Endothelial cell of umbilical vein (primary cell): Measurements from ENCODE around the gene EEF1AKMT3. TPM values are rescaled to one million over a fixed set of nuclear protein-coding genes. Genes with fewer than 3 reads are reported as not detected.

Experiments
- BruUV-seq: library from RNA; stranded (reverse); fragments of 400-500 nt; replicated peaks from 2 replicates; lab custom pipeline; 2021; lab: Mats Ljungman, UMichigan
- CTCF ChIA-PET: fragments of 300-600, 350-600 bp; sonication (Branson Sonifier 250); formaldehyde crosslinking; loops from one replicate; lab custom pipeline; 2021; ENCODE audit warnings: antibody characterized with exemption, inconsistent platforms; lab: Charles Lee
- POLR2A ChIA-PET: fragments of 300-600, 350-600 bp; sonication (Branson Sonifier 250); formaldehyde crosslinking; loops from one replicate; lab custom pipeline; 2021; ENCODE audit warnings: antibody characterized with exemption, inconsistent platforms; lab: Charles Lee
- DNase-seq: peaks from one replicate; pipeline ENCODE4 v3.0.0-alpha.2; 2011; ENCODE audit warnings: low read depth, low spot score
- FAIRE-seq: peaks from 2 replicates; lab custom pipeline; 2011; peaks lifted over from hg19 to GRCh38; lab: Jason Lieb, UNC
- H2AFZ ChIP-seq: 2 replicates; pipeline ENCODE4 v1.6.0; 2012; ENCODE audit warnings: low read depth, low read length, control low read depth, inconsistent platforms
- H3K27ac ChIP-seq: 2 replicates; pipeline ENCODE4 v1.5.1; 2011; ENCODE audit warnings: low read depth, mild to moderate bottlenecking, control low read depth, low read length, moderate library complexity; ENCODE audit not compliant: insufficient read depth
- H3K27me3 ChIP-seq, 2 experiments: 2 replicates each; pipeline versions ENCODE4 v1.6.0 to v1.6.1; 2011; ENCODE audit warnings: low read length in 2 of 2, mixed read lengths in 1 of 2; ENCODE audit not compliant: control insufficient read depth in 2 of 2, insufficient read depth in 2 of 2
- H3K36me3 ChIP-seq, 2 experiments: 2 replicates in 1 of 2; 3 replicates in 1 of 2; pipeline ENCODE4 v1.5.1; 2011; ENCODE audit warnings: low read length in 2 of 2, mild to moderate bottlenecking in 1 of 2, moderate library complexity in 1 of 2; ENCODE audit not compliant: control insufficient read depth in 2 of 2, insufficient read depth in 2 of 2; ENCODE audit errors: extremely low read depth in 1 of 2
- H3K4me1 ChIP-seq: 3 replicates; pipeline ENCODE4 v1.5.1; 2011; ENCODE audit warnings: mild to moderate bottlenecking, low read length; ENCODE audit not compliant: control insufficient read depth, insufficient read depth; ENCODE audit errors: extremely low read depth
- H3K4me2 ChIP-seq: 2 replicates; pipeline ENCODE4 v1.6.1; 2011; ENCODE audit warnings: low read length, control low read depth, mixed read lengths; ENCODE audit not compliant: insufficient read depth
- H3K4me3 ChIP-seq, 3 experiments: fragments of 200-600 bp in 1 of 3; sonication (generic), shearing (Covaris generic) in 1 of 3; replicated peaks in 1 of 3; 2 replicates each; pipeline ENCODE4 v1.5.1; 2011 to 2016; ENCODE audit warnings: control low read depth in 3 of 3, low read length in 3 of 3, mild to moderate bottlenecking in 2 of 3, inconsistent platforms in 1 of 3, low read depth in 1 of 3, moderate library complexity in 1 of 3; ENCODE audit not compliant: insufficient read depth in 1 of 3
- H3K79me2 ChIP-seq: 2 replicates; pipeline ENCODE4 v1.6.0; 2012; ENCODE audit warnings: low read length, inconsistent platforms; ENCODE audit not compliant: control insufficient read depth, insufficient read depth
- H3K9ac ChIP-seq: replicated peaks from 2 replicates; pipeline ENCODE3; 2011; ENCODE audit warnings: low read length, control low read depth; ENCODE audit not compliant: insufficient read depth; ENCODE audit errors: extremely low read depth
- H3K9me1 ChIP-seq: replicated peaks from 3 replicates; pipeline ENCODE4 v1.6.0; 2011; ENCODE audit warnings: mild to moderate bottlenecking, low read length; ENCODE audit not compliant: control insufficient read depth, insufficient read depth; ENCODE audit errors: extremely low read depth
- H3K9me3 ChIP-seq: replicated peaks from 2 replicates; pipeline ENCODE4 v1.5.1; 2012; ENCODE audit warnings: low read length, inconsistent platforms; ENCODE audit not compliant: control insufficient read depth, insufficient read depth
- H4K20me1 ChIP-seq: replicated peaks from 2 replicates; pipeline ENCODE3; 2011; ENCODE audit warnings: mild to moderate bottlenecking, low read length; ENCODE audit not compliant: control insufficient read depth, insufficient read depth; ENCODE audit errors: extremely low read depth
- EZH2 ChIP-seq: IDR thresholded peaks from 2 replicates; pipeline ENCODE4 v1.6.1; 2012; ENCODE audit warnings: borderline replicate concordance, low read depth, mild to moderate bottlenecking, moderate library complexity, low read length, inconsistent platforms; ENCODE audit not compliant: severe bottlenecking
- FOS ChIP-seq: IDR thresholded peaks from 2 replicates; pipeline ENCODE4 v1.6.1; 2011; ENCODE audit warnings: mild to moderate bottlenecking, low read length, moderate library complexity, borderline replicate concordance; ENCODE audit not compliant: insufficient read depth
- GATA2 ChIP-seq: IDR thresholded peaks from 2 replicates; pipeline ENCODE4 v1.7.0; 2011; ENCODE audit warnings: low read depth, mild to moderate bottlenecking, moderate library complexity, mixed read lengths, low read length; ENCODE audit not compliant: insufficient read length, insufficient read depth
- JUN ChIP-seq: IDR thresholded peaks from 2 replicates; pipeline ENCODE4 v1.6.1; 2011; ENCODE audit warnings: borderline replicate concordance, low read depth; ENCODE audit not compliant: insufficient read length, insufficient read depth
- MYC ChIP-seq: IDR thresholded peaks from one replicate; pipeline ENCODE4 v1.6.1; 2011; ENCODE audit warnings: mild to moderate bottlenecking, low read depth, low read length
- POLR2A ChIP-seq: IDR thresholded peaks from 2 replicates; pipeline ENCODE4 v1.6.1; 2012; ENCODE audit warnings: low read depth, mild to moderate bottlenecking, control low read depth, low read length
- POLR2AphosphoS5 ChIP-seq: IDR thresholded peaks from 2 replicates; pipeline ENCODE4 v1.6.1; 2012; ENCODE audit warnings: low read depth, mild to moderate bottlenecking, control low read depth, low read length, moderate library complexity; ENCODE audit not compliant: insufficient read depth
- dilution Hi-C: fragments of 300-500 bp; cut with MboI; formaldehyde crosslinking; loops from one replicate; pipeline ENCODE4 v1.15.0; 2019; ENCODE audit warnings: low sequenced_read_pairs; ENCODE audit not compliant: extremely low pct_ligation_motif_present
- intact Hi-C: fragments of 100-400 bp; cut with micrococcal nuclease; formaldehyde crosslinking; loops from one replicate; pipeline ENCODE4 v1.10.0; 2022
- polyA plus RNA-seq, 4 experiments: library from polyadenylated mRNA; depleted of rRNA in 3 of 4; stranded (reverse) in 3 of 4; unstranded in 1 of 4; fragments of >200 nt; gene quantifications; 2 replicates each; pipeline versions ENCODE4 v1.2.1 to v1.2.3, GENCODE V29; 2011 to 2012; ENCODE audit warnings: missing spikeins in 1 of 4
- total RNA-seq: library from RNA; stranded (reverse); gene quantifications from 2 replicates; pipeline ENCODE4 v1.2.3, GENCODE V29; 2021
- TF ChIP-seq, protein P1 (sequence below): IDR thresholded peaks from 2 replicates; pipeline ENCODE4 v1.6.1; 2011; ENCODE audit not compliant: insufficient read depth, insufficient read length
- TF ChIP-seq, protein P2 (sequence below), 2 donors: IDR thresholded peaks; 1 replicate in 1 of 2; 2 replicates in 1 of 2; pipeline ENCODE4 v1.5.1; 2011; ENCODE audit warnings: low read length in 2 of 2, mild to moderate bottlenecking in 2 of 2, moderate library complexity in 2 of 2, control low read depth in 1 of 2, inconsistent platforms in 1 of 2, low read depth in 1 of 2; ENCODE audit not compliant: insufficient read depth in 1 of 2; ENCODE audit errors: extremely low read depth in 1 of 2

Gene EEF1AKMT3
- total and polyA plus RNA-seq, 2 donors (not counting 3 experiments of a cell fraction or from before 2014, with no cell fraction given): 7.9 to 8.8 TPM

DNA sequence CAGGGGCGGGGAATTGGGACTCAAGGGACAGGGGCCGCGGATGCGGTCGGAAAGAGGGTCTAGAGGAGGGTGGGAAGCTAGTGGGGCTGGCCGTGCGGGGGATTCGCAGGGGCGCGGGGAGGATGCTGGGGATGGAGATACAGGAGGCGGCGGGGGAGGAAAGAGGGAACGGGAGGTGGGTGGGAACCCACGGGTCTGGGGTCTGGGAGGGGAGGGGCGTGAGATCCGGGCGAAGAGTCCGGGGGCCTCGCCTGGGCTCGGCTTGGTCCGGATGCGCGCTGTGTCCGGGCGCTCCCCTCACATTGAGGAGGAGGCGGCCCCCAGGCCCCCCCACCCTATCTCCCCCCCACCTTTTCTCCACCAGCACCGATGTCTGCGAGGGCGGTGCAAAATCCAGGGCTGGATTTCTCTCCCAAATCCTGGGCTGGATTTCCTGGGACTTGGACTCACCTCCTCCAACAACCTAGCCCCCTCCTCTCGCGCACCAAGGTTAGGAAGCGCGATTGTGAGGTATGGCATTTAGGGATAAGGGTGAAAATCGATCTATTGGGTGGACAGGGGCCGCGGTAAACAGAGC, 33.7 kb upstream of the EEF1AKMT3 start, which contains the start of gene AGAP2:
Gene AGAP2, minus strand, starts transcription at position 82 of the 577 bp plus-strand sequence. CDS start 496 bp downstream, outside the sequence.
- Histone ChIP-seq H3K27me3 (peaks cover 65 to 70% of the 10 kb centered on the region in 2 experiments), H3K9me3 (no peaks in the 10 kb centered on the region), H3K36me3 (no peaks in the 10 kb centered on the region), H3K4me3 (no peak within 1 kb of the TSS), H2AFZ (no peak within 1 kb of the TSS), H3K27ac (no peak within 1 kb of the TSS), H3K4me1 (peaks cover 5% of the 10 kb centered on the region), H3K9ac (no peak within 1 kb of the TSS), H3K9me1 (no peaks in the 10 kb centered on the region), H4K20me1 (no peaks in the 10 kb centered on the region), H3K79me2 (no peaks in the 10 kb centered on the region), H3K4me2 (no peak within 1 kb of the TSS)
- dilution Hi-C loops (no loop called here), intact Hi-C loops (no loop called here)
- TF ChIP-seq, protein P1, sequence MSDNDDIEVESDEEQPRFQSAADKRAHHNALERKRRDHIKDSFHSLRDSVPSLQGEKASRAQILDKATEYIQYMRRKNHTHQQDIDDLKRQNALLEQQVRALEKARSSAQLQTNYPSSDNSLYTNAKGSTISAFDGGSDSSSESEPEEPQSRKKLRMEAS: no peak
- TF ChIP-seq EZH2 (peak; percentile 58), MYC (no peak), JUN (no peak)
- DNase-seq: no peak
- POLR2A ChIA-PET: no interaction called here
- BruUV-seq: no TSS peak
- CTCF ChIA-PET: interaction anchor here (1.0 to 6.1 kb wide), 2 partner anchors 13 to 18 kb away, joined by 4 to 48 read pairs; no protein-coding TSS in a partner anchor
- FAIRE-seq: no peak

DNA sequence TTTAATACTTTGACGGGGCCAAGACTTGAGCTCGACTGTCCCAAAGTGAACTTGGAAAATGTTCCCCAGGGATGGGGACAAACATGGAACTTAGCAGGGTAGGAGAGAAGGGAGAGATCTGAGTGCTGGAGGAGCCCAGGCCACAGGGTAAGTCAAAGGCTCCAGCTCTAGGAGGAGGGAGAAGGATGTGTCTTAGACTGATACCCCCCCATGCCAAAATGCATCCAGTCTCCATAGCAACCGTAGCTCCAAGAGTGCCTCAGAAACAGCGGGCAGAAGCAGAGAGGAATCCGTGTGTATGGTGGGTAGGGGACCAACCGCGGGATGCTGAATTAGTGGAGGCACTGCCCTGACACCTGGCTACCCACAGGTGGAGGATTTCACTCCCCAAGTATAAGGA, 33.0 kb upstream of the EEF1AKMT3 start:
- TF ChIP-seq, protein P1: no peak
- TF ChIP-seq, protein P2, sequence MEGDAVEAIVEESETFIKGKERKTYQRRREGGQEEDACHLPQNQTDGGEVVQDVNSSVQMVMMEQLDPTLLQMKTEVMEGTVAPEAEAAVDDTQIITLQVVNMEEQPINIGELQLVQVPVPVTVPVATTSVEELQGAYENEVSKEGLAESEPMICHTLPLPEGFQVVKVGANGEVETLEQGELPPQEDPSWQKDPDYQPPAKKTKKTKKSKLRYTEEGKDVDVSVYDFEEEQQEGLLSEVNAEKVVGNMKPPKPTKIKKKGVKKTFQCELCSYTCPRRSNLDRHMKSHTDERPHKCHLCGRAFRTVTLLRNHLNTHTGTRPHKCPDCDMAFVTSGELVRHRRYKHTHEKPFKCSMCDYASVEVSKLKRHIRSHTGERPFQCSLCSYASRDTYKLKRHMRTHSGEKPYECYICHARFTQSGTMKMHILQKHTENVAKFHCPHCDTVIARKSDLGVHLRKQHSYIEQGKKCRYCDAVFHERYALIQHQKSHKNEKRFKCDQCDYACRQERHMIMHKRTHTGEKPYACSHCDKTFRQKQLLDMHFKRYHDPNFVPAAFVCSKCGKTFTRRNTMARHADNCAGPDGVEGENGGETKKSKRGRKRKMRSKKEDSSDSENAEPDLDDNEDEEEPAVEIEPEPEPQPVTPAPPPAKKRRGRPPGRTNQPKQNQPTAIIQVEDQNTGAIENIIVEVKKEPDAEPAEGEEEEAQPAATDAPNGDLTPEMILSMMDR (IDR thresholded peaks at IDR 0.05; ENCODE audit: extremely low read depth in 1 of 2, insufficient read depth in 1 of 2, low read depth in 1 of 2, low read length in 2 of 2): no peak
- TF ChIP-seq POLR2A: no peak
- TF ChIP-seq GATA2: no peak
- TF ChIP-seq POLR2AphosphoS5: no peak
- TF ChIP-seq MYC: no peak
- no peak for TF ChIP-seq EZH2
- no peak for TF ChIP-seq FOS
- no peak for TF ChIP-seq JUN
- ChIA-PET POLR2A (no interaction called here), CTCF (interaction anchor here (1.0 to 6.1 kb wide), 2 partner anchors 14 to 17 kb away, joined by 4 to 48 read pairs; no protein-coding TSS in a partner anchor)
- Histone ChIP-seq H3K9me1 (no peaks in the 10 kb centered on the region), H3K36me3 (no peaks in the 10 kb centered on the region), H3K9ac (no peak overlapping the region), H3K4me1 (peaks cover 5% of the 10 kb centered on the region), H3K9me3 (no peaks in the 10 kb centered on the region), H3K27ac (no peak overlapping the region), H3K4me2 (no peak overlapping the region), H2AFZ (no peak overlapping the region), H3K79me2 (no peaks in the 10 kb centered on the region), H4K20me1 (no peaks in the 10 kb centered on the region), H3K4me3 (no peak overlapping the region), H3K27me3 (peaks cover 59 to 65% of the 10 kb centered on the region in 2 experiments)
- no TSS peak for BruUV-seq
- dilution Hi-C loops: no loop called here
- intact Hi-C loops: no loop called here
- DNase-seq (no peak), FAIRE-seq (no peak)
